CD4-positive, alpha-beta T cell treated with Interferon gamma for 1 hour (primary cell): ENCODE results near the gene KANSL1L.
"Not testable (repeated sequence)": the region's sequence is repeated elsewhere in the genome, so short reads cannot be mapped to it uniquely, and the experiment has no call there.

ENCODE experiments used
- DNase-seq: peaks from one replicate; pipeline ENCODE4 v3.0.0-alpha.2; 2020

KANSL1L gene

GRCh38 chr2:210171309-210172218 lies at the start of gene KANSL1L:
Gene KANSL1L (minus strand): TSS chr2:210171409. CDS start chr2:210154582, 16,827 bp downstream.
- DNase-seq: peak; percentile 94

- DNase-seq: no peak
Observed at GRCh38 chr2:210215120-210215519, 43.9 kb upstream of the KANSL1L start.

- DNase-seq: no peak
Observed at GRCh38 chr2:210210185-210210584, 39.0 kb upstream of the KANSL1L start.

GRCh38 chr2:210207929-210208328 lies 36.7 kb upstream of the KANSL1L start:
- no peak for DNase-seq

- DNase-seq: no peak
Observed at GRCh38 chr2:210203558-210203957, 32.3 kb upstream of the KANSL1L start.

GRCh38 chr2:210203147-210203546 lies 31.9 kb upstream of the KANSL1L start:
- no peak for DNase-seq

- no peak for DNase-seq
Observed at GRCh38 chr2:210199854-210200253, 28.6 kb upstream of the KANSL1L start.

GRCh38 chr2:210199186-210199765 lies 28.1 kb upstream of the KANSL1L start:
- no peak for DNase-seq

- no peak for DNase-seq
Observed at GRCh38 chr2:210198326-210198725, 27.1 kb upstream of the KANSL1L start.

- DNase-seq: no peak
Observed at GRCh38 chr2:210197720-210198119, 26.5 kb upstream of the KANSL1L start.

- DNase-seq: no peak
Observed at GRCh38 chr2:210195101-210195852, 24.1 kb upstream of the KANSL1L start.

- DNase-seq: no peak
Observed at GRCh38 chr2:210190345-210190744, 19.1 kb upstream of the KANSL1L start.

GRCh38 chr2:210189452-210190138 lies 18.4 kb upstream of the KANSL1L start:
- no peak for DNase-seq

- DNase-seq: no peak
Observed at GRCh38 chr2:210188755-210189154, 17.5 kb upstream of the KANSL1L start.

GRCh38 chr2:210188190-210188589 lies 17.0 kb upstream of the KANSL1L start:
- no peak for DNase-seq

GRCh38 chr2:210183936-210184335 lies 12.7 kb upstream of the KANSL1L start:
- not testable (repeated sequence) for DNase-seq

GRCh38 chr2:210181606-210182088 lies 10.4 kb upstream of the KANSL1L start:
- not testable (repeated sequence) for DNase-seq

- not testable (repeated sequence) for DNase-seq
Observed at GRCh38 chr2:210181033-210181605, 9.9 kb upstream of the KANSL1L start.

GRCh38 chr2:210180477-210180876 lies 9.3 kb upstream of the KANSL1L start:
- no peak for DNase-seq

GRCh38 chr2:210179351-210179990 lies 8.3 kb upstream of the KANSL1L start:
- DNase-seq: no peak

GRCh38 chr2:210177769-210178168 lies 6.6 kb upstream of the KANSL1L start:
- DNase-seq: no peak

GRCh38 chr2:210177115-210177514 lies 5.9 kb upstream of the KANSL1L start:
- DNase-seq: not testable (repeated sequence)
